GM12801 (cell line): ENCODE results near the gene CHCHD3.

Experiments used
- TF ChIP-seq, protein P1 (sequence below): IDR thresholded peaks from one replicate; pipeline ENCODE4 v1.5.1; 2011; ENCODE audit warnings: control low read depth; ENCODE audit not compliant: insufficient read length; ENCODE audit errors: extremely low read depth

CHCHD3 gene

DNA sequence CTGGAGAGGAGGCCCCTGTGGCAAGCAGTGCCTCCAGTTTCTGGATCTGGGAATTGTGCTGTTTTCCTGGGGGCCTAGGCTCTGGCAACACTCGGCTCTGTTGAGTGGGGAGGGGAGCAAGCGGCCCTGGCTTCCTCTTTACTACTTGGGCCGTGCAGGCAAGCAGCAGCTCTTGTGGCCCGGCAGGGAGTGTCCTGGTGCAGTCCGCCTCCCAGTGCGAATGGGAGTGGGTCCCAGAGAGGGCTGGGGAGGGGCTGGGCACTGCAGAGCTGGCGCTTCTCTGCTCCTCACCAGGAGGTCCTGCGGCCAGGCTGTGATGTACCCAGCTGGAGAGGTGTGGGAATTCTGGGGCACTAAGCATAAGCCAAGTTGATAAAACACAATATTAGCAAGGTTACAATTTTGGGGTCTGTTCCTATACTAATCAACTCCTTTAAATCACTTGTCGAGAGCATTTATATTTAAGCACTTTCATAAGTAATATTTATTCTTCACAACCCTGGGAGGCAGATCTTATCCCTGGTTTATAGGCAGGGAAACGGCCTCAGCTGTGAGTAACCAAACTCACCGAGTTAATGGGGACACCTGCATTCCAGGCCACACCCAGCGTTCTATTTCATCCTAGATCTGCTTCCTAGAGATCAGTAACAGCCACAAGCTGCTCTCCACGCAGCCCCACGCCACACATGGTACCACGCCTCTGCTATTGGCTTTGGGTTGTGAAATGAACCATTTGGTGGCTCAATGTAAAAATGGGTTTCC lies 322.2 kb downstream of the CHCHD3 start:
- TF ChIP-seq, protein P1, sequence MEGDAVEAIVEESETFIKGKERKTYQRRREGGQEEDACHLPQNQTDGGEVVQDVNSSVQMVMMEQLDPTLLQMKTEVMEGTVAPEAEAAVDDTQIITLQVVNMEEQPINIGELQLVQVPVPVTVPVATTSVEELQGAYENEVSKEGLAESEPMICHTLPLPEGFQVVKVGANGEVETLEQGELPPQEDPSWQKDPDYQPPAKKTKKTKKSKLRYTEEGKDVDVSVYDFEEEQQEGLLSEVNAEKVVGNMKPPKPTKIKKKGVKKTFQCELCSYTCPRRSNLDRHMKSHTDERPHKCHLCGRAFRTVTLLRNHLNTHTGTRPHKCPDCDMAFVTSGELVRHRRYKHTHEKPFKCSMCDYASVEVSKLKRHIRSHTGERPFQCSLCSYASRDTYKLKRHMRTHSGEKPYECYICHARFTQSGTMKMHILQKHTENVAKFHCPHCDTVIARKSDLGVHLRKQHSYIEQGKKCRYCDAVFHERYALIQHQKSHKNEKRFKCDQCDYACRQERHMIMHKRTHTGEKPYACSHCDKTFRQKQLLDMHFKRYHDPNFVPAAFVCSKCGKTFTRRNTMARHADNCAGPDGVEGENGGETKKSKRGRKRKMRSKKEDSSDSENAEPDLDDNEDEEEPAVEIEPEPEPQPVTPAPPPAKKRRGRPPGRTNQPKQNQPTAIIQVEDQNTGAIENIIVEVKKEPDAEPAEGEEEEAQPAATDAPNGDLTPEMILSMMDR: no peak

DNA sequence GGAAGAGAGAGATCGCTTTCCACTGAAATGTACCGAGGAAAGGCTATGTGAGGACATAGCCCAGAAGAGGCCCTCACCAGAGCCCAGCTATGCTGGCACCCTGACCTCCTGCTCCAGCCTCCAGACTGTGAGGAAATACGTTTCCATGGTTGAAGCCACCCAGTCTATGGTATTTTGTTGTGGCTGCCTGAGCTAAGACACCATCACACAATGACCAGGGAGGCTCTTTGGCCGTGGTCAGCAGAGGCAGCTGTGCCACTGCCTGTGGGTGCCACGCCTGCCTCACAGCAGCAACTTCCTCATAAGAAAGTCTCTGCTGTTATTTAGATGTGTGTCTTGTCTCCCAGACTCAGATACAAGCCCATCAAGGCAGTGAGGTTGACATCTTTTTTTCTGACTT lies 322.9 kb downstream of the CHCHD3 start:
- TF ChIP-seq, protein P1: no peak

DNA sequence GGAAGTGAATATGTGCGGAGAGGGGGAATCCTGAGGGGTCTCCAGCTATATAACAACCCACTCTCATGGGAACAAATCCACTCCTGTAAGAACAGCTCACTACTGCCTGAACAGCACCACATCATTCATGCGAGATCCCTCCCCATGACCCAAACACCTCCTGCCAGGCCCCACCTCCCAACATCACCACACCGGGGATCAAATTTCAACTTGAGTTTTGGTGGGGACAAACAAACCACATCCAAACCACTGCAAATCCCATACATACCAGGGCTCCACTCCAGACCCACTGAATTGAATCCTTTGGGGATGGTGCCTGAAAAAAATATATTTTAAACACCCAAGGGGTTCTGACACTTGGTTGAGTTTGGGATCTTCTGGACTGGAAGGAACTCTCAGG lies 324.1 kb downstream of the CHCHD3 start:
- TF ChIP-seq, protein P1: no peak

DNA sequence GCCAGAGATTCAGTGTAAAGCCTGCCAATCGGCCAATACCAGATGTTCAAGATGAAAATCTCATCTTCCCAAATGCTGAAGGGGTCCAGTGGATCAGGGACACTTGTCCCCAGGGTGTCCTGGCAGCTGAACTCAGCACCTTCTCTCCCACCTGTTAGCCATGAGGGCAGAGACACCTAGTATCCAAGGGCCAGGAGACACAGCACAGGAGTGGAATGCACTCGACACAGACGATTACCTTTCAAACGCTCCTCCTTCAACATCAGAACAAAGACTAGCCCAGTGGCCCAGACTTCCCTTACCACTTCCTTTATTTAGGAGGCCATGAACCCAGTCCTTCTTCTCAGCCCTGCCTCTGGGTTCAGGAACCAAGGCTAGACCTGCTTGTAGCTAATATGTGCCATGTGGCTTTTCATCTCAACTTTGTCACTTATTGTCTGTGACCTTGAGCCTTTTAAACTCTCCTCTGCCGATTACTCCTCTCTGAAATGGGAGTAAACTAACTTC lies 325.4 kb downstream of the CHCHD3 start:
- TF ChIP-seq, protein P1: no peak

DNA sequence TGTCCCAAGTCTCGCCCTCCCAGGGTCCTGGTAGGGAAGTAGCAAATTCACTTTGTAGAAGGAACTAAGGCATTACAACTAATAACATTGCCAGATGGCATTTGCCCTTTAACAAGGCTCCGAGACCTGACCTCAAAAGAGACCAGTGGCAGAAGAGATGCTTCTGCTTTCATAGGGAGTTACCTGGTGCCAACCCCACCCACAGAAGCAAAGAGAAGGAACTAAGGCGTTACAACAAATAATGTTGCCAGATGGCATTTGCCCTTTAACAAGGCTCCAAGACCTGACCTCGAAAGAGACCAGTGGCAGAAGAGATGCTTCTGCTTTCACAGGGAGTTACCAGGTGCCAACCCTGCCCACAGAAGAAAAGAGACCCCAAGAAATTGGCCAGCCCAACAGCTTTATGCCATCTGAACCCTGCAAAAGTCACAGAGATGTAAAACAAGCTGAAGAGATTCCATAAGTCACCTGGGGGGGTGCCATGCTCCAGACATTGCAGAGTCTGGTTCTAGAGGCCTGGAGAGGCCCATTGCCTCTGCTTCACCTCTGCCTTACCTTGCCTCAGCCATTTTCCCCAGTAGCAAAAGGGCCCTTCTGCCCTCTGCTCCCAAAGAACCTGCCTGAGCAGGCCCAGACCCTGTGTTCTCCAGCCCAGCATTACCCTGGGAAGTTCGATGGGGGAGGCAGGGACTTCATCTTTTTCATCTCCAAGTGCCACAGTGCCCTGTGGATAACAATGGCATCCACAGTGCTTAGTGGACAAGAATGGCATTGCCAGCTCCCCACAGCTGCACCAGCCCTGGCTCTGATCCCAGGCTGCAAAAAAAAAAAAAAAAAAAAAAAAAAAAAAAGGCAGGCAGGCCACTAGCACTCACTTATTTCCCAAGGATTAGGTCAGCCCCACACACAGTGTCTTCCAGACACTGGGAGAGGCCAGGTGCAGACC lies 326.1 kb downstream of the CHCHD3 start:
- TF ChIP-seq, protein P1: no peak

DNA sequence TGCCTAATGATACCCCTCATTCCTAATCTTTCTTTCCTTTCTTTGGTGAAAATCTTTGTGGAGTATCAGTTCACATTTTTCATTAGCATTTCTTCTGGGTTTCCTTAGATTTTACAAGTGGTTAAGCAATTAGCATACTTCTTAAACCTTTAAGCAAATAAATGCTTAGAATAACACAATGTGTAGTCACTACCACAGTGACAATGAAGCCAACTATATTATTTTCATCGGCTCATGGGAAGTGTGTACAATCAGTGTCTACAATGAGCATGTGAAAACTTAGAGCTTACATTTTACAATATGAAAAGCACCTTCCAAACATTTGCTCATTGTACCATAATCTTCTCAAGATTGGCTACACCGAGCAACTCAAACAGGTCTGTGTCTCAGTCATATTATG lies 329.5 kb downstream of the CHCHD3 start:
- TF ChIP-seq, protein P1: no peak

DNA sequence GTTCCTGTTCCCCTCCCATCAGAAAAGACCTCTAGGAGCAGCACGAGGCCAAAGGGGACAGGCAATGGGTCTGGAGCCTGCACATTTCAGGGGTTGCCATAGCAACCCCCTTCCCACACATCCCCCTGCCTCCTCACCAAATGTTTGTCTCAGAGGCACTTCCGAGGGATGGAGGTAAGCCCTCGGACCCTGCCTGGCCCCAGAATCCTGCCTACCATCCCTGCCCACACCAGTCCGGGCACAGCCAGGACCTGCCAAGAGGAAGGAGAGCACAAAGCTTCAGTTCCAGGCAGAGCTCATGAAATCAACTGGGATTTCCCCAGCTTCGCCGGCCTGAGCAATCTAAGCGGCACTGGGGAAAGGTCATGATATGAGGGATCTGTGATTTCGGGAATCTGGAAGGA lies 330.6 kb downstream of the CHCHD3 start:
- TF ChIP-seq, protein P1: no peak
